CD14-positive monocyte (primary cell): ENCODE data around the gene KRT32. TPM values are rescaled to one million over a fixed set of nuclear protein-coding genes. Genes with fewer than 3 reads are reported as not detected.

Experiments used
- DNase-seq, 3 donors: peaks; one replicate each; pipeline ENCODE4 v3.0.0-alpha.2; 2011 to 2022
- H2AFZ ChIP-seq: 2 replicates; pipeline ENCODE4 v1.6.0; 2012; ENCODE audit warnings: mild to moderate bottlenecking, low read depth, low read length, inconsistent platforms; ENCODE audit not compliant: insufficient read depth, poor library complexity, severe bottlenecking
- H3K27ac ChIP-seq, 2 donors: 1 replicate in 1 of 2; 2 replicates in 1 of 2; pipeline ENCODE4 v1.5.1; 2012 to 2013; ENCODE audit warnings: low read length in 2 of 2, control low read depth in 1 of 2, inconsistent platforms in 1 of 2, low read depth in 1 of 2, mild to moderate bottlenecking in 1 of 2
- H3K27me3 ChIP-seq, 2 donors: one replicate each; pipeline versions ENCODE4 v1.6.0 to v1.6.1; 2011 to 2013; ENCODE audit warnings: low read length in 2 of 2; ENCODE audit not compliant: control insufficient read depth in 2 of 2, insufficient read depth in 2 of 2
- H3K36me3 ChIP-seq, 2 donors: replicated peaks in 1 of 2; 1 replicate in 1 of 2; 2 replicates in 1 of 2; pipeline versions ENCODE4 v1.5.1 to v1.6.1; 2012 to 2013; ENCODE audit warnings: low read length in 2 of 2, control low read depth in 1 of 2, inconsistent platforms in 1 of 2, mild to moderate bottlenecking in 1 of 2; ENCODE audit not compliant: insufficient read depth in 2 of 2, control insufficient read depth in 1 of 2
- H3K4me1 ChIP-seq, 2 donors: 1 replicate in 1 of 2; 2 replicates in 1 of 2; pipeline versions ENCODE4 v1.5.1 to v1.6.1; 2012 to 2013; ENCODE audit warnings: low read length in 2 of 2, control low read depth in 1 of 2, inconsistent platforms in 1 of 2, mild to moderate bottlenecking in 1 of 2, moderate library complexity in 1 of 2; ENCODE audit not compliant: insufficient read depth in 2 of 2, control insufficient read depth in 1 of 2
- H3K4me2 ChIP-seq: replicated peaks from 2 replicates; pipeline ENCODE3; 2012; ENCODE audit warnings: low read length, moderate library complexity, mild to moderate bottlenecking; ENCODE audit not compliant: poor library complexity, severe bottlenecking; ENCODE audit errors: extremely low read depth
- H3K4me3 ChIP-seq, 3 experiments: fragments of 200-600 bp in 1 of 3; sonication (generic) in 1 of 3; replicated peaks in 1 of 3; 1 replicate in 2 of 3; 2 replicates in 1 of 3; pipeline ENCODE4 v1.5.1; 2011 to 2013; ENCODE audit warnings: low read length in 3 of 3, mild to moderate bottlenecking in 3 of 3, control low read depth in 2 of 3, low read depth in 2 of 3, inconsistent platforms in 1 of 3, moderate library complexity in 1 of 3
- H3K79me2 ChIP-seq: 2 replicates; pipeline ENCODE4 v1.6.0; 2012; ENCODE audit warnings: mild to moderate bottlenecking, control low read depth, inconsistent platforms, low read length, moderate library complexity; ENCODE audit not compliant: insufficient read depth
- H3K9ac ChIP-seq: 2 replicates; pipeline ENCODE4 v1.6.0; 2017; ENCODE audit warnings: low read length, mild to moderate bottlenecking; ENCODE audit not compliant: insufficient read depth, poor library complexity, severe bottlenecking
- H3K9me3 ChIP-seq, 2 donors: replicated peaks in 1 of 2; 1 replicate in 1 of 2; 2 replicates in 1 of 2; pipeline versions ENCODE4 v1.5.1 to v1.6.1; 2012 to 2013; ENCODE audit warnings: low read length in 2 of 2, control low read depth in 1 of 2; ENCODE audit not compliant: control insufficient read depth in 1 of 2, insufficient read depth in 1 of 2
- H4K20me1 ChIP-seq: 2 replicates; pipeline ENCODE4 v1.6.0; 2012; ENCODE audit warnings: mild to moderate bottlenecking, low read length, control low read depth, moderate library complexity; ENCODE audit not compliant: insufficient read depth
- H3K27ac Mint-ChIP-seq, 7 donors: one replicate each; pipeline ENCODE4 v1.8.0; 2020; ENCODE audit warnings: mild to moderate bottlenecking in 7 of 7, mixed read lengths in 7 of 7, moderate library complexity in 6 of 7, inconsistent platforms in 2 of 7
- H3K27me3 Mint-ChIP-seq, 3 donors: one replicate each; pipeline ENCODE4 v1.8.0; 2021 to 2022; ENCODE audit warnings: low read depth in 3 of 3, mild to moderate bottlenecking in 3 of 3, mixed read lengths in 3 of 3, moderate library complexity in 3 of 3, inconsistent platforms in 1 of 3
- H3K36me3 Mint-ChIP-seq, 2 donors: one replicate each; pipeline ENCODE4 v1.8.0; 2020; ENCODE audit warnings: mixed read lengths in 2 of 2, inconsistent platforms in 1 of 2, mild to moderate bottlenecking in 1 of 2
- H3K4me1 Mint-ChIP-seq: one replicate; pipeline ENCODE4 v1.8.0; 2020; ENCODE audit warnings: mild to moderate bottlenecking, mixed read lengths
- H3K4me3 Mint-ChIP-seq, 2 donors: one replicate each; pipeline ENCODE4 v1.8.0; 2020; ENCODE audit warnings: mild to moderate bottlenecking in 2 of 2, mixed read lengths in 2 of 2, moderate library complexity in 1 of 2
- H3K9me3 Mint-ChIP-seq, 7 donors: one replicate each; pipeline ENCODE4 v1.8.0; 2020 to 2022; ENCODE audit warnings: mixed read lengths in 7 of 7, mild to moderate bottlenecking in 6 of 7, moderate library complexity in 6 of 7, inconsistent platforms in 2 of 7
- CTCF ChIP-seq: fragments of 200-600 bp; IDR thresholded peaks from one replicate; pipeline ENCODE4 v1.8.0; 2022; ENCODE audit warnings: antibody characterized with exemption, mild to moderate bottlenecking
- WGBS: methylation state at CpG from one replicate; pipeline ENCODE4 v1.1.5; 2013; ENCODE audit warnings: missing lambda C conversion rate; ENCODE audit not compliant: insufficient coverage; 5-methylcytosine and 5-hydroxymethylcytosine counted together
- intact Hi-C, 2 donors: fragments of 100-400 bp; cut with micrococcal nuclease; formaldehyde crosslinking; loops; one replicate each; pipeline versions ENCODE4 v1.15.0 to v1.15.1; 2023
- polyA plus RNA-seq, 3 donors: library from polyadenylated mRNA; depleted of rRNA in 1 of 3; unstranded in 2 of 3; stranded (reverse) in 1 of 3; fragments of 300-500 nt in 2 of 3; fragments of >200 nt in 1 of 3; fragmentation: Illumina TruSeq in 2 of 3; gene quantifications; 1 replicate in 2 of 3; 2 replicates in 1 of 3; pipeline ENCODE4 v1.2.3, GENCODE V29; 2012 to 2021

KRT32 gene
- polyA plus RNA-seq, 3 donors = not detected

- no peaks in the 10 kb centered on the region for H3K9me3 ChIP-seq
- H3K9me3 Mint-ChIP-seq = no peaks in the 10 kb centered on the region
- no peak overlapping the region for H3K9ac ChIP-seq
- H3K27me3 ChIP-seq = no peaks in the 10 kb centered on the region
- no peak for DNase-seq
- peaks cover 6 to 9% (median 6%) of the 10 kb centered on the region in 3 donors for H3K27me3 Mint-ChIP-seq
- H3K27ac Mint-ChIP-seq = peak overlapping the region in 1 of 7 donors; percentile 26
- no peaks in the 10 kb centered on the region for H4K20me1 ChIP-seq
- no peaks in the 10 kb centered on the region for H3K36me3 ChIP-seq
- H3K79me2 ChIP-seq = no peaks in the 10 kb centered on the region
- intact Hi-C loops = no loop called here
- H3K4me2 ChIP-seq = no peak overlapping the region
- WGBS = 92% methylated on average over 5 of the region's 7 CpGs
- H3K27ac ChIP-seq = no peak overlapping the region
- peaks cover 7% of the 10 kb centered on the region for H3K4me1 Mint-ChIP-seq
- H2AFZ ChIP-seq = no peak overlapping the region
- H3K4me1 ChIP-seq = peaks cover 4 to 5% of the 10 kb centered on the region in 2 donors
- no peak overlapping the region for H3K4me3 ChIP-seq
- H3K4me3 Mint-ChIP-seq = no peak overlapping the region
- no peaks in the 10 kb centered on the region for H3K36me3 Mint-ChIP-seq
- no peak for TF ChIP-seq CTCF
Measured at GRCh38 chr17:41418116-41418860, 48.9 kb downstream of the KRT32 start.

- Histone ChIP-seq H3K27me3 (no peaks in the 10 kb centered on the region), H2AFZ (no peak overlapping the region), H4K20me1 (no peaks in the 10 kb centered on the region), H3K4me3 (no peak overlapping the region), H3K36me3 (no peaks in the 10 kb centered on the region), H3K79me2 (no peaks in the 10 kb centered on the region), H3K9me3 (no peaks in the 10 kb centered on the region), H3K27ac (no peak overlapping the region), H3K4me2 (no peak overlapping the region), H3K4me1 (peaks cover 4 to 5% of the 10 kb centered on the region in 2 donors), H3K9ac (no peak overlapping the region)
- H3K4me1 Mint-ChIP-seq = peaks cover 7% of the 10 kb centered on the region
- no CpG with 5 or more reads among the region's 4 CpGs for WGBS
- no peaks in the 10 kb centered on the region for H3K9me3 Mint-ChIP-seq
- peak; percentile 63 for TF ChIP-seq CTCF
- DNase-seq = peak in 1 of 3 donors; percentile 3
- no peaks in the 10 kb centered on the region for H3K36me3 Mint-ChIP-seq
- H3K27me3 Mint-ChIP-seq = peaks cover 8 to 9% (median 8%) of the 10 kb centered on the region in 3 donors
- H3K27ac Mint-ChIP-seq = no peak overlapping the region
- intact Hi-C loops = no loop called here
- no peak overlapping the region for H3K4me3 Mint-ChIP-seq
Measured at GRCh38 chr17:41417576-41418015, 49.6 kb downstream of the KRT32 start.
